HepG2 (cell line): ENCODE results near the gene HMGN4. TPM values are rescaled to one million over a fixed set of nuclear protein-coding genes. Genes with fewer than 3 reads are reported as not detected.

Experiments
- AHR ChIP-seq: IDR thresholded peaks from 2 replicates; pipeline ENCODE4 v1.6.1; 2018; ENCODE audit warnings: missing genetic modification reagents, missing compliant biosample characterization
- CBX2 ChIP-seq, 2 experiments: fragments of 200-600 bp in 1 of 2; sonication (generic); formaldehyde crosslinking in 1 of 2; IDR thresholded peaks; 2 replicates each; pipeline versions ENCODE4 v1.7.0 to v1.8.1; 2018 to 2022; ENCODE audit warnings: low read depth in 2 of 2, low read length in 1 of 2, mild to moderate bottlenecking in 1 of 2, missing genetic modification reagents in 1 of 2
- ELF4 ChIP-seq: sonication (generic); formaldehyde crosslinking; IDR thresholded peaks from 2 replicates; pipeline ENCODE4 v1.5.0; 2020; ENCODE audit warnings: missing genetic modification reagents, mild to moderate bottlenecking, moderate library complexity, borderline replicate concordance
- EZH2 ChIP-seq: conservative IDR thresholded peaks from 2 replicates; pipeline ENCODE4 v1.6.1; 2012; ENCODE audit warnings: mild to moderate bottlenecking, low read depth, low read length, moderate library complexity
- ISX ChIP-seq: sonication (generic); formaldehyde crosslinking; conservative IDR thresholded peaks from 2 replicates; pipeline ENCODE4 v1.5.0; 2020; ENCODE audit warnings: missing genetic modification reagents
- JUND ChIP-seq: sonication (generic); formaldehyde crosslinking; IDR thresholded peaks from 2 replicates; pipeline ENCODE4 v1.8.0; 2022; ENCODE audit warnings: mild to moderate bottlenecking, missing genetic modification reagents
- KDM1A ChIP-seq: IDR thresholded peaks from 2 replicates; pipeline ENCODE4 v1.6.1; 2016; ENCODE audit warnings: missing compliant biosample characterization
- KDM5B ChIP-seq: sonication (generic); formaldehyde crosslinking; IDR thresholded peaks from 2 replicates; pipeline ENCODE4 v1.4.0; 2020; ENCODE audit warnings: missing genetic modification reagents, mild to moderate bottlenecking, borderline replicate concordance
- KMT2A ChIP-seq: sonication (generic); formaldehyde crosslinking; IDR thresholded peaks from 2 replicates; pipeline ENCODE4 v1.4.0; 2020; ENCODE audit warnings: missing genetic modification reagents
- MAF1 ChIP-seq: sonication (generic); formaldehyde crosslinking; IDR thresholded peaks from 2 replicates; pipeline ENCODE4 v1.5.0; 2020; ENCODE audit warnings: missing genetic modification reagents, borderline replicate concordance
- MIER3 ChIP-seq: IDR thresholded peaks from 2 replicates; pipeline ENCODE4 v1.6.1; 2016; ENCODE audit warnings: missing compliant biosample characterization, borderline replicate concordance
- MYC ChIP-seq: sonication (generic); formaldehyde crosslinking; IDR thresholded peaks from 2 replicates; pipeline ENCODE4 v1.9.0; 2021; ENCODE audit warnings: missing genetic modification reagents, borderline replicate concordance
- PTBP1 ChIP-seq: fragments of 200-400 bp; formaldehyde crosslinking; IDR thresholded peaks from 2 replicates; pipeline ENCODE4 v1.6.1; 2018; ENCODE audit warnings: low read length, low read depth; ENCODE audit not compliant: poor library complexity, severe bottlenecking
- REXO4 ChIP-seq: sonication (generic); formaldehyde crosslinking; IDR thresholded peaks from 2 replicates; pipeline ENCODE4 v1.8.0; 2022; ENCODE audit warnings: missing genetic modification reagents, mild to moderate bottlenecking, borderline replicate concordance
- SATB2 ChIP-seq: sonication (generic); formaldehyde crosslinking; IDR thresholded peaks from 2 replicates; pipeline ENCODE4 v1.5.0; 2020; ENCODE audit warnings: missing genetic modification reagents
- SMAD1 ChIP-seq: sonication (generic); formaldehyde crosslinking; IDR thresholded peaks from 2 replicates; pipeline ENCODE4 v1.4.0; 2020; ENCODE audit warnings: missing genetic modification reagents, low read depth, mild to moderate bottlenecking, borderline replicate concordance
- SRSF4 ChIP-seq: fragments of 200-400 bp; formaldehyde crosslinking; IDR thresholded peaks from one replicate; pipeline ENCODE4 v1.6.1; 2018; ENCODE audit warnings: mild to moderate bottlenecking, low read depth, low read length, moderate library complexity; ENCODE audit not compliant: poor library complexity, severe bottlenecking
- ZFP41 ChIP-seq: sonication (generic); formaldehyde crosslinking; IDR thresholded peaks from 2 replicates; pipeline ENCODE4 v1.4.0; 2020; ENCODE audit warnings: mild to moderate bottlenecking, missing genetic modification reagents, borderline replicate concordance
- ZNF343 ChIP-seq: sonication (generic); formaldehyde crosslinking; IDR thresholded peaks from 2 replicates; pipeline ENCODE4 v1.4.0; 2020; ENCODE audit warnings: mild to moderate bottlenecking, missing genetic modification reagents
- ZNF430 ChIP-seq: sonication (generic); formaldehyde crosslinking; IDR thresholded peaks from 2 replicates; pipeline ENCODE4 v1.9.0; 2021; ENCODE audit warnings: mild to moderate bottlenecking, missing genetic modification reagents
- polyA plus RNA-seq, 8 experiments: library from polyadenylated mRNA; depleted of rRNA in 3 of 8; stranded (reverse) in 7 of 8; unstranded in 1 of 8; fragments of >200 nt; fragmentation: Illumina TruSeq in 4 of 8; extraction: Trizol in 4 of 8; gene quantifications; 2 replicates each; pipeline versions ENCODE4 v1.2.1 to v1.2.3, GENCODE V29; 2011 to 2016; ENCODE audit warnings: low read depth in 4 of 8, missing spikeins in 1 of 8, mixed read lengths in 1 of 8; ENCODE audit not compliant: insufficient read depth in 1 of 8
- total RNA-seq, 5 experiments: library from RNA; depleted of rRNA; stranded (reverse); fragments of >200 nt; fragmentation: Illumina TruSeq; extraction: Trizol; gene quantifications; 2 replicates each; pipeline ENCODE4 v1.2.3, GENCODE V29; 2016; ENCODE audit warnings: low read depth in 1 of 5
- TF ChIP-seq, protein P1 (sequence below): sonication (generic); formaldehyde crosslinking; IDR thresholded peaks from 2 replicates; pipeline ENCODE4 v1.5.0; 2020; ENCODE audit warnings: mild to moderate bottlenecking, missing genetic modification reagents
- TF ChIP-seq, protein P2 (sequence below): sonication (generic); formaldehyde crosslinking; conservative IDR thresholded peaks from 2 replicates; pipeline ENCODE4 v1.8.0; 2022; ENCODE audit warnings: mild to moderate bottlenecking, moderate library complexity, missing genetic modification reagents
- TF ChIP-seq, protein P3 (sequence below): sonication (generic); formaldehyde crosslinking; IDR thresholded peaks from 2 replicates; pipeline ENCODE4 v1.5.0; 2020; ENCODE audit warnings: mild to moderate bottlenecking, missing genetic modification reagents

Gene HMGN4
- total and polyA plus RNA-seq, 2 of the 13 experiments (the other 11 are each of a cell fraction or from before 2014, with no cell fraction given), result 39.9 to 52.1 TPM

DNA sequence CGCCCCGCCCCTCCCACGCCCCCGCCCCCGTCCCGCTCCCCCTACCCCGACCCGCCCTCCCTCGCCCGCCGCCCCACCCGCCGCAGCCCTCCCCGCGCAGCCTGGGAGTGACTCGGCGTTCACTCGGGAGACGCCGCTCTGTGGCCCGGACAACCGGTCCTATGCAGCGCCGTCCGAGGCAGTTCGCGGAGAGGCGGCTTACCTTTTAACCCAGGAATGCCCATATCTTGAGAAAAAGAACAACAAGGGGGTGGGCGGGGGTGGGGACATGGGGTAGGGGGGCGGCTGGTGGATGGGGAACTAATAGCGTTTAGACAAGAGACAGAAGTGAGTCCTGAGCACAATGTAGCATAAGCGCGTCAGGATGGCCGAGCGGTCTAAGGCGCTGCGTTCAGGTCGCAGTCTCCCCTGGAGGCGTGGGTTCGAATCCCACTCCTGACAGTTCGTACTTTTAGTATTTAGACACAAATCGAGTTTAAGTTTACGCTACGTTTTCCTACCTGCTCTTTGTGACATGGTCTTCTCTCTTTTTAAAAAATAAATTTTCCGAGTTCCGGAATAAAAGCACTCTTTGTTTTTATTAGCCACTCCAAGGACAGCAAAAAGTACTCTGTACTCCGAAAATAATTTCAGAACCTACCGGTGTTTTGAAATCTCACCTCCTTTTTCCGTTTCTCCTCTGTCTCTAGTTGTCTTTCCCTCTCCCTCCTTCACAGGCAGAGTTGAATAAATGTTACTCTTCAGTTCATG is 17.1 kb upstream of the HMGN4 start (continued):
- TF ChIP-seq, protein P1, sequence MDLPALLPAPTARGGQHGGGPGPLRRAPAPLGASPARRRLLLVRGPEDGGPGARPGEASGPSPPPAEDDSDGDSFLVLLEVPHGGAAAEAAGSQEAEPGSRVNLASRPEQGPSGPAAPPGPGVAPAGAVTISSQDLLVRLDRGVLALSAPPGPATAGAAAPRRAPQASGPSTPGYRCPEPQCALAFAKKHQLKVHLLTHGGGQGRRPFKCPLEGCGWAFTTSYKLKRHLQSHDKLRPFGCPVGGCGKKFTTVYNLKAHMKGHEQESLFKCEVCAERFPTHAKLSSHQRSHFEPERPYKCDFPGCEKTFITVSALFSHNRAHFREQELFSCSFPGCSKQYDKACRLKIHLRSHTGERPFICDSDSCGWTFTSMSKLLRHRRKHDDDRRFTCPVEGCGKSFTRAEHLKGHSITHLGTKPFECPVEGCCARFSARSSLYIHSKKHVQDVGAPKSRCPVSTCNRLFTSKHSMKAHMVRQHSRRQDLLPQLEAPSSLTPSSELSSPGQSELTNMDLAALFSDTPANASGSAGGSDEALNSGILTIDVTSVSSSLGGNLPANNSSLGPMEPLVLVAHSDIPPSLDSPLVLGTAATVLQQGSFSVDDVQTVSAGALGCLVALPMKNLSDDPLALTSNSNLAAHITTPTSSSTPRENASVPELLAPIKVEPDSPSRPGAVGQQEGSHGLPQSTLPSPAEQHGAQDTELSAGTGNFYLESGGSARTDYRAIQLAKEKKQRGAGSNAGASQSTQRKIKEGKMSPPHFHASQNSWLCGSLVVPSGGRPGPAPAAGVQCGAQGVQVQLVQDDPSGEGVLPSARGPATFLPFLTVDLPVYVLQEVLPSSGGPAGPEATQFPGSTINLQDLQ (CRISPR knock-in tag), result no peak; the same call in 1 of the 2 replicates
- no peak for TF ChIP-seq JUND (CRISPR knock-in tag)
- TF ChIP-seq KDM5B (CRISPR knock-in tag), result no peak
- peak; percentile 41; the same call in 1 of the 2 replicates for TF ChIP-seq KMT2A (CRISPR knock-in tag)
- no peak for TF ChIP-seq ZNF430 (CRISPR knock-in tag)
- TF ChIP-seq MAF1 (CRISPR knock-in tag), result peak; percentile 100
- 0 out of 2 replicates have a peak, but pooled peaks have one; percentile 18 for TF ChIP-seq KDM1A (CRISPR knock-in tag)
- no peak for TF ChIP-seq PTBP1
- TF ChIP-seq ISX (CRISPR knock-in tag), result no peak
- TF ChIP-seq REXO4, result no peak
- TF ChIP-seq, protein P2, sequence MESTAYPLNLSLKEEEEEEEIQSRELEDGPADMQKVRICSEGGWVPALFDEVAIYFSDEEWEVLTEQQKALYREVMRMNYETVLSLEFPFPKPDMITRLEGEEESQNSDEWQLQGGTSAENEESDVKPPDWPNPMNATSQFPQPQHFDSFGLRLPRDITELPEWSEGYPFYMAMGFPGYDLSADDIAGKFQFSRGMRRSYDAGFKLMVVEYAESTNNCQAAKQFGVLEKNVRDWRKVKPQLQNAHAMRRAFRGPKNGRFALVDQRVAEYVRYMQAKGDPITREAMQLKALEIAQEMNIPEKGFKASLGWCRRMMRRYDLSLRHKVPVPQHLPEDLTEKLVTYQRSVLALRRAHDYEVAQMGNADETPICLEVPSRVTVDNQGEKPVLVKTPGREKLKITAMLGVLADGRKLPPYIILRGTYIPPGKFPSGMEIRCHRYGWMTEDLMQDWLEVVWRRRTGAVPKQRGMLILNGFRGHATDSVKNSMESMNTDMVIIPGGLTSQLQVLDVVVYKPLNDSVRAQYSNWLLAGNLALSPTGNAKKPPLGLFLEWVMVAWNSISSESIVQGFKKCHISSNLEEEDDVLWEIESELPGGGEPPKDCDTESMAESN (CRISPR knock-in tag), result 0 out of 2 replicates have a peak, but pooled peaks have one; percentile 51
- TF ChIP-seq EZH2, result no peak
- no peak for TF ChIP-seq SMAD1
- peak; percentile 75 for TF ChIP-seq AHR
- no peak for TF ChIP-seq SRSF4
- TF ChIP-seq MIER3 (CRISPR knock-in tag), result peak; percentile 89; the same call in 1 of the 2 replicates
- TF ChIP-seq SATB2 (CRISPR knock-in tag), result 0 out of 2 replicates have a peak, but pooled peaks have one; percentile 70
- TF ChIP-seq ZNF343, result no peak
- TF ChIP-seq ZFP41 (CRISPR knock-in tag), result no peak
- TF ChIP-seq ELF4 (CRISPR knock-in tag), result no peak
- TF ChIP-seq, protein P3, sequence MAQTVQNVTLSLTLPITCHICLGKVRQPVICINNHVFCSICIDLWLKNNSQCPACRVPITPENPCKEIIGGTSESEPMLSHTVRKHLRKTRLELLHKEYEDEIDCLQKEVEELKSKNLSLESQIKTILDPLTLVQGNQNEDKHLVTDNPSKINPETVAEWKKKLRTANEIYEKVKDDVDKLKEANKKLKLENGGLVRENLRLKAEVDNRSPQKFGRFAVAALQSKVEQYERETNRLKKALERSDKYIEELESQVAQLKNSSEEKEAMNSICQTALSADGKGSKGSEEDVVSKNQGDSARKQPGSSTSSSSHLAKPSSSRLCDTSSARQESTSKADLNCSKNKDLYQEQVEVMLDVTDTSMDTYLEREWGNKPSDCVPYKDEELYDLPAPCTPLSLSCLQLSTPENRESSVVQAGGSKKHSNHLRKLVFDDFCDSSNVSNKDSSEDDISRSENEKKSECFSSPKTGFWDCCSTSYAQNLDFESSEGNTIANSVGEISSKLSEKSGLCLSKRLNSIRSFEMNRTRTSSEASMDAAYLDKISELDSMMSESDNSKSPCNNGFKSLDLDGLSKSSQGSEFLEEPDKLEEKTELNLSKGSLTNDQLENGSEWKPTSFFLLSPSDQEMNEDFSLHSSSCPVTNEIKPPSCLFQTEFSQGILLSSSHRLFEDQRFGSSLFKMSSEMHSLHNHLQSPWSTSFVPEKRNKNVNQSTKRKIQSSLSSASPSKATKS (CRISPR knock-in tag), result no peak
- TF ChIP-seq CBX2 (IDR thresholded peaks at IDR 0.05; ENCODE audit: low read depth, low read length), result no peak
- TF ChIP-seq CBX2 (CRISPR knock-in tag; IDR thresholded peaks at IDR 0.05; ENCODE audit: low read depth), result no peak
- no peak for TF ChIP-seq MYC (CRISPR knock-in tag)
